NCI-H2196 treated with DMSO at 0.1 percent for 48 hours (cell line): ENCODE measurements around the gene SLC6A12.

ENCODE experiments used
- DNase-seq: peaks from one replicate; lab custom pipeline; 2025; ENCODE audit not compliant: unreplicated experiment; lab: John Stamatoyannopoulos, UW

Gene SLC6A12

GRCh38 chr12:165862-166368 lies 48.0 kb downstream of the SLC6A12 start:
- no peak for DNase-seq

GRCh38 chr12:164207-164606 lies 49.8 kb downstream of the SLC6A12 start:
- DNase-seq: no peak

GRCh38 chr12:163406-163986 lies 50.5 kb downstream of the SLC6A12 start:
- no peak for DNase-seq

GRCh38 chr12:162467-163307 lies 51.3 kb downstream of the SLC6A12 start:
- no peak for DNase-seq

- no peak for DNase-seq
Measured at GRCh38 chr12:161823-162222, 52.1 kb downstream of the SLC6A12 start.

DNA sequence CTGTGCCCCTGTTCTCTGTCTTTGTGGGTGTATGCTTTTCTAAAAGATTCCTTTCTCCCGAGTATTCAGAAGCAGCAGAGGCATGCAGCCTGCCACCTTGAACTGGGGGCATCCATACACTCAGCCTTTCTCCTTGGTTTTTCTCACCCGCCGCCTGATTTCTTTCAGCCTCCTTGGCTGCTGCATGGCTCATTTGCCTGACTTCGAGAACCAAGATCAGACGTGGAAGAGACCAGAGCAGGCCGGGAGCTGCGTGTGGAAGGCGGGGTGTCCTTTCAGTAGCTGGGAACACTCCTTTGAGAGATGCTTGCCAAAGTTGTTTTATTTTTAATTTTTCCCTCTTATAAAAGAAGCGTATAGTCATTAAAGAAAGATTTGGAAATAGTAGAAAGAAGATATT lies 53.1 kb downstream of the SLC6A12 start:
- DNase-seq: no peak

DNA sequence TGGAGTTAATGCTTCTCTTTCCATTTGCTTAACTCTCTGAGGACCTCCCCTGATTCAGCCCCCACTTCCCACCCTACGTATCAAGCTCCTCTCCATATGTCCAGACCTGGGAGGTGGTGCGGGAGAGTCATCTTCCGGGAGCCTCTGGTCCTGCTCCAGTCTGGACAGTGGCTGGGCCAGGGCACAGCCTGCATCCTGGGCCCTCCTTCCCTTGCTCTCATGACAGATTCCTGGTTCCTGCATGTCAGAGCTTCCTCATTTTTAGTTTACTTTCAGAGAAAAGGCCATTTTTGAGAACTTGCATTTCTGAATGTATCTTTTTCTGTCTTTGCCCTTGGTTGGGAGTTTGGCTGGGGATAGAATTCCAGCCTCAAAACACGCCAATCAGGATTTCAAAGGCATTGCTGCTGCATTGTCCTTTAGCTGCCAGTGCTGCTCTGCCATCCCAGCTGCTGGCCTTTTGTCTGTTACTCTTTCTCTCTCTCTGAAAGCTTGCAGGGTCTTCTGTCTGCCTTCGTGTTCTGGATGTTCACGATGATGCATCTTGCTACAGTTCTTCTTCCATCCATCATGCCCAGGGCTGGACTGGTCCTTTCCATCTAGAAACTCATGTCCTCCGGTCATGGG lies 54.7 kb downstream of the SLC6A12 start:
- DNase-seq: no peak

- DNase-seq: no peak
Measured at GRCh38 chr12:157644-158043, 56.3 kb downstream of the SLC6A12 start.

DNA sequence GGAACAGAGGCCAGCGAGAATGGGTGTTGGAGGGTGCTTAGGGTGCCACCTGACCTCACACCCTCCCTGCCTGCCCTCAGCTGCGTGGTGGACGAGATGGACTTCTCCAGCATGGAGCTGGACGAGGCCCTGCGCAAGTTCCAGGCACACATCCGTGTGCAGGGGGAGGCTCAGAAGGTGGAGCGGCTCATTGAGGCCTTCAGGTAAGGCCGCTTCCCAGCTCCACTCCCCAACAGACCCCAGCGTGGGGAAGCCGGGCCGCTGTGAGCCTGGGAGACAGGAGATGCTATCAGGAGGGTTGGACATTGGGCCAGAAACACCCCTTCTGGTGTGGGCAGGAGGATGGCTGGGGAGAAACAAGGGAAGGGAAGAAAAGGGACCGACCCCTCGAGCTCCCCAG lies 57.0 kb downstream of the SLC6A12 start:
- no peak for DNase-seq

- DNase-seq: no peak
Measured at GRCh38 chr12:155646-156045, 58.3 kb downstream of the SLC6A12 start.

DNA sequence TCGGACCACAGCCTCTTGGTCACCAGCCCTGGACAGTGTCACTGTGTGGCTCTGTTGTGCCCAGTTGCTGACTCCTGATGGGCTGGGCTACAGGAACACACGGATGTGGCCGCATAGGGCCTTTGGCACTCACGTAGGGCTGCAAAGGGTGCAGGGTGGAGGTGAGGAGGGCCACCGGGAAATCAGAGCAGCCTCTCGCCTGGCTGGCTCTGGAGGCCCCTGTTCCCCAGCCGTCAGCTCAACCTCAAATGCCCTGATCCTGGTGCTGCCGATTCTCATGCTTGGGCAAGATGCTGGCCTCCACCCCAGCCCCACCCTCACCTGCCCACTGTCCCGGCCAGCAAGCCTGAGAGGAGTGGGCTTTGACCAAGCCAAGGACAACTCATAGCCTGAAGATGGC lies 59.0 kb downstream of the SLC6A12 start:
- no peak for DNase-seq

- DNase-seq: no peak
Measured at GRCh38 chr12:154058-154457, 59.9 kb downstream of the SLC6A12 start.

GRCh38 chr12:153080-153746 lies 60.7 kb downstream of the SLC6A12 start:
- no peak for DNase-seq

GRCh38 chr12:152440-152839 lies 61.5 kb downstream of the SLC6A12 start:
- no peak for DNase-seq

DNA sequence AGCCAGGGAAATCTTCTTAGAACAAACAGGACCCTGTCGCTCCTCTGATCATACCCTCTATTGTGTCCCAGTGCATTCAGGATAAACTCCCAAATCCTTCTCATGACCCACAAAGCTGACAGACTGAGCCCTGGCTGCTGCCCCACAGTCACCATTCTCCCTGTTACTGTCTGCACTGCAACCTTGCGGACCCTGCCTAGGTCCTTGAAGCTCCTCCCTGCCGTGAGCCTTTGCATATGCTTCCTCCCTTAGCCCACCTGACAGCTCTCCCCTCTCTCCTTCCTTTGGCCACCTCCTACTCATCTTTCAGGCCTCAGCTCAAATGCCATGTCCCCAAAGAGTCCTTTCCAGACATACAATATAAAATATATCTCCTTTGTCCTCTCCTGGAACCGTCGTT lies 62.4 kb downstream of the SLC6A12 start:
- no peak for DNase-seq

DNA sequence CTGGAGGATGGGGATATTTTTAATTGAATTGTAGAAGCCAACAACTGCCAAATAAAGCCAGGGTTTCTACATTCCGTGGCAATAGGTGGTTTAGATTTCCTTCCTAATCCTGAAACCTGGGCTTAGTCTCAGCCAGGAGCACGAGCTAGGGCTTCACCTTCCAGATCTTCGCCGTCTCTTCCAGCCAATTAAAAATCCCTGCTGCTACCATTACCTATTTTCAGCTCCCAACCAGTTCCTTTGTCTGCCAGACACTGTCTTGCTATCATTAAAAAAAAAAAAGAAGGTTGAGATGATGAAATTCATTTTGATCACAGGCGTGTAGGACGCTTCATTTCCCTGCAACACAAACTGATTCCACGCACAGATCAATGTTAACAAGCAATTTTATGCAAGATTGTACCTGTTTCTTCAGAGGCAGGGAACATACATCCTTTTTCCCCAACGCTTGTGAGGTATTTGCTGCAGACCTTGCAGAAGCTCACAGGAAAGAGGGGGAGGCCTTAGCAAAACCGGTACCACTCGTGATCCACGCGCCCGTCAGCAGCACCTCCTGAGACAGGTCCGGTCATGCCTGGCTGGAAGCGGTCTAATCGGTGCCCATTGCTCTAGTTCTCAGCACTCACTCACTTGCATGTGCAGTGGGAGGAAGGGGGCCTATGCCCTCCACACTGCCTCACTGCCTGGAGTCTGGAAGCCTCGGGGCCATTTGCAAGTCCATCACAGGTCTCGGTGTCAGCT lies 65.1 kb downstream of the SLC6A12 start:
- no peak for DNase-seq

- DNase-seq: no peak
Measured at GRCh38 chr12:147242-147641, 66.7 kb downstream of the SLC6A12 start.

DNA sequence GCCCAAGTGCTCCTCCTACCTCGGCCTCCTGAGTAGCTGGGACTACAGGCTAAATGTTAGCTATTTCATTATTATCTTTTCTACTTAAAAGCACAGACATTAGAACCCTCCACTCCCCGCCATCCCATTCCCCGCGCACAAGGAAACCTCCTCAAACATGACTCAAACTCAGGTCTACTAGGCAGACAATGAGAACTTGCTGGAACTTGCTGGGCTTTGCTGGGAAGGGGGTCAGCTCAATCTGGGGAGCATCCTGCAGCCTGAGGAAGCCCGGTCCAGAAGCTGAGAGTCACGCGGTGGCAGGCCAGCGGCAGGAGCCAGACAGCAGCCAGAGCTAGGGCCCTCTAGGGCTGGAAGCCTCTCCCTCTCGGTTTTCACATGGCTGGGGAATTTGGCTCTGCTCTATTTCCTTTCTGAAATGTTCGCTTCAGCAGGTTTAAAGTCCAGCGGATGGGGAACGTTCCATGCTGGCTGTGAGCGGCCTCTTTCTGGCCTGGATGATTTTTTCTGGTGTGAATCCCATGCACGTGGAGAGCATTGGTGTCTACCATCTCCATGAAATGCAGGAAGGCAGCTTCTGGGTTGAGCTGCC lies 68.5 kb downstream of the SLC6A12 start:
- DNase-seq: no peak

- no peak for DNase-seq
Measured at GRCh38 chr12:144650-145284, 69.2 kb downstream of the SLC6A12 start.
